ENCODE results near the gene NR2F1.
"Not testable (repeated sequence)": the region's sequence is repeated elsewhere in the genome, so short reads cannot be mapped to it uniquely, and the experiment has no call there.

Gene NR2F1

GRCh38 chr5:93582677-93583438 is at the start of gene NR2F1:
TSS of gene NR2F1 (plus strand) at chr5:93583222. CDS start at chr5:93585024, 1,802 bp downstream.
- no peak for DNase-seq

- no peak for DNase-seq
Measured at GRCh38 chr5:93545872-93546271, 37.1 kb upstream of the NR2F1 start.

DNA sequence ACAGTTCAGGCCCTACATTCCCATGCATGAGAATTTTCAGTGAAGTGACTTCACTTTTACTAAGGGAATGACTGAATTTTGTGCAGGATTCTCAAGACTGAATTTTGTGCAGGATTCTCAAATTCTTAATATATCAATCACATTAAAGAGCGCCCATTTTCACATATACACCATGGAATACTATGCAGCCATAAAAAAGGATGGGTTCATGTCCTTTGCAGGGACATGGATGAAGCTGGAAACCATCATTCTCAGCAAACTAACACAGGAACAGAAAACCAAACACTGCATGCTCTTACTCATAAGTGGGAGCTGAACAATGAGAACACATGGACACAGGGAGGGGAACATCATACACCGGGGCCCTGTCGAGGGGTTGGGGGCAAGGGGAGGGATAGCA is 33.4 kb upstream of the NR2F1 start:
- not testable (repeated sequence) for DNase-seq

DNA sequence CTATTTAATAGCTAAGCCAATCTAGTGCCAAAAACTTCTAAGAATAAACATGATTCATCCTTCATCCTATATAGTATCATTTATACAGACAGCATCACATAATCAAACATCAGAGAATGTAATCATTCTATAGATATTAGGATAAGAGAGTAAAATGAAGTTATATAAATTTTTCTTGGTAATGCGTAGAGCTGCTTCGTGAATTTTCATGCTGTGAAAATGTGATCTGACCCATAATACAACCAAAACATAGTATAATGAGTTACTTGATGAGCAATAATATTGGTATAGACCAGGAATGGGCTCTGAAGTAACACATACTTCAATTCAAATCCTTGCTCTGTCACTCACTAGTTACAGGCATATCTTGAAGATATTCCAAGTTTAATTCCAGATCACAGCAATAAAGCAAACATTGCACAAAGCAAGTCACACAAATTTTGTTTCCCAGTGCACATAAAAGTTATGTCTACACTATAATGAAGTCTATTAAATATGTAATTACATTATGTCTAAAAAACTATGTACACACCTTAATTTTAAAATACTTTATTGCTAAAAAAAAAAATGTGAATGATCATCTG is 25.9 kb upstream of the NR2F1 start:
- DNase-seq: no peak

GRCh38 chr5:93566091-93566490 is 16.9 kb upstream of the NR2F1 start:
- no peak for DNase-seq

DNA sequence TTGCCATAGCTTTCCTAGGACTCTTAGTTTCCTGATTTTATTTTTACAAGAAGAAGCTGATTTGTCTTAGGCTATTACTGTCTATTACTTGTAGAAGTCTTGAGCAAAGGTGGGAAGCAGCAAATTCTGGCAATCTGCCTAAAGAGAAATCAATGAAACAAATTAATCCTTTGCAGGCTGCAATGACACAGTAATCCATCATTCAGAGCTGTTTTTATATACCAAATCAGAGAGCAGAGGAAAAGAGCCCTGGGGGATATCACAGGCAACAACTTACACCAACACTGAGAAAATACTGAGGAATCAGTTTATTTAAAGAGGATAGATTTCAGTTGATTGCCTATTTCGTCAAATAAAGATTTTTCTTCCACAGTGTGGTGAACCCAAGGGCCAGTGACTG is 15.6 kb upstream of the NR2F1 start:
- DNase-seq: no peak

GRCh38 chr5:93569300-93570160 is 13.5 kb upstream of the NR2F1 start:
- DNase-seq: no peak

- DNase-seq: no peak
Measured at GRCh38 chr5:93570294-93571113, 12.5 kb upstream of the NR2F1 start.

- no peak for DNase-seq
Measured at GRCh38 chr5:93571114-93571949, 11.7 kb upstream of the NR2F1 start.

- no peak for DNase-seq
Measured at GRCh38 chr5:93572101-93572607, 10.9 kb upstream of the NR2F1 start.

GRCh38 chr5:93572608-93573353 is 10.2 kb upstream of the NR2F1 start:
- DNase-seq: no peak

DNA sequence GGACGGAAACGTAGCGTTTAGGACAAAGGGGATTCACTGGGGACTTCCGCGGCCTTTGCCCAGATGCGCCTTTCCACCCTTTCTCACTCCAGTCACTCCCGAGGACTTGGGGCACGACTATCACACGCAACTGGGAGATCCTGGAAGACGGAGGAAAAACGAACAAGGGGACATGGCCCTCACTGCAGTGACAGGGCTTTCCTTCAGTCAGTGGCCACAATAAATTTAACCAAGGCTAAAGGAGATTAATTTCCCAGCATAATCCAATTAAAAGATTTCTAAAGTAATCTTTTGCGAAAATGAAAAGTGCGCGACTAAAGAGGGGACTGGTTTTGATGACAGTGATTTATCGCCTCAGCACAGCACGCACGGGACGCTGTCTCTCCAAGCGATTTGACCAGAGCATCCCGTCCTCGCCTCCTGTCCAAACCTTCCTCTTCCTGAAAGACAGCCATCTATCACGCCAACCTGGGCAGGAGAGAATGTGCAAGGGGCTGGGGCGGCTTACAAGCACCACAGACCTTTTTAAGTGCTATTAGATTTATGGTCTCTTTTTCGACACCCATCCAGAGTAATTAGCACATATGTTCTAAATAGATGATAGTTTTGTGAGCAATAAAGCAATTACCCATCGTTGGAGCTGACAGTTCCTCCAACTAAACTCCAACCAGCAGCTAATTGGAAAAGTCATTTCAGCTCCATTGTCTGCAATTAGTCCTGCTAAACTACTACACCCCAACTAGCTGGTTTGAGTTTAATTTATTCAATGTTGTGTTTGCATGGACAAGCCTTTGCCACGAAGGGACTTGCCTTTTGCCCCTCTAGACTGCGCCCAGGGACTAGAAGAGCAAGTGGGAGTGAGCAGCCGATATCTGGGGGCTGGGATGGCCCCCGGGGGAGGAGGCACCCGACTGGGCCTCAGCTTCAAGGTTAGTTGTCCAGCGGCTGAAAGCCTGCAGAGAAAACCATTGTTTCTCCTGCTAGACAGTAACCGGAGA is 9.4 kb upstream of the NR2F1 start:
- no peak for DNase-seq

DNA sequence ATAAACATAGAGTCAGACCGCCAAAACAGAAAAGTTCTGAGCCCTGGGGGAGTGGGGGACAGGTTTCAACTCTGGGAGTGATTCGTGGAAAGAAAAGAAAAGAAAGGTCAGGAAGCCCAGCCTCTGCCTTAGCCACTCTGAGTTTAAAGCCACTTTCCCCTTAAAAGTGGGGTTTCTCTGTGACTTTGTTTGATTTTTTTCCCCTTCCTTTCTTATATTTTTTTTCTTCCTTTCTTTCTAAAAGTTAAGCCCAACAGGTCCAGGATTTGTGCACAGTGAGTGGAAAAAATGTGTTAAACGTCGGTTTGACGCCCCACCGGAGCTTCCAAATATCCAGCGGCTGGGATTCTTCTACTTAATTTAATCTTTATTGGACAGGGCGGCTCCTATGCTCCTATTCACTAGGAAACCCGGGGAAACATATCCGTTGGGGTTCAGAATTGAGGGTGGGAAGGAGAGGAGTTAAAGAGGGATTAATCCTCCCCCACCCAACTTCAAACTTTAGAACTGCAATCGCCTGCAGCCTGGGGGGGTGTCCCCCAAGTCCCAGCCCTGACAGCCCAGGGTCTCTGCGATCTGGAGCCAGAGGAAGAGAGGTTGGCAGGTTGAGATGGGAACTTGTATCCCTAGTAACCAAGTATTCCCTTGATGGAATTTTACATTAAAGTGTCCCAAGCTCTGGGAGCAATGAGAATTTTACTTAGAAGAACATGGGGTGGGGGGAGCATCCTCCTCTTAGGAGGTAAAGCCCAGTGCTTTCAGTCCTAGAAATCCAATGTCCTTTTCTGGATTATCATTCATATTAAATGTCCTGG is 8.3 kb upstream of the NR2F1 start:
- DNase-seq: no peak

DNA sequence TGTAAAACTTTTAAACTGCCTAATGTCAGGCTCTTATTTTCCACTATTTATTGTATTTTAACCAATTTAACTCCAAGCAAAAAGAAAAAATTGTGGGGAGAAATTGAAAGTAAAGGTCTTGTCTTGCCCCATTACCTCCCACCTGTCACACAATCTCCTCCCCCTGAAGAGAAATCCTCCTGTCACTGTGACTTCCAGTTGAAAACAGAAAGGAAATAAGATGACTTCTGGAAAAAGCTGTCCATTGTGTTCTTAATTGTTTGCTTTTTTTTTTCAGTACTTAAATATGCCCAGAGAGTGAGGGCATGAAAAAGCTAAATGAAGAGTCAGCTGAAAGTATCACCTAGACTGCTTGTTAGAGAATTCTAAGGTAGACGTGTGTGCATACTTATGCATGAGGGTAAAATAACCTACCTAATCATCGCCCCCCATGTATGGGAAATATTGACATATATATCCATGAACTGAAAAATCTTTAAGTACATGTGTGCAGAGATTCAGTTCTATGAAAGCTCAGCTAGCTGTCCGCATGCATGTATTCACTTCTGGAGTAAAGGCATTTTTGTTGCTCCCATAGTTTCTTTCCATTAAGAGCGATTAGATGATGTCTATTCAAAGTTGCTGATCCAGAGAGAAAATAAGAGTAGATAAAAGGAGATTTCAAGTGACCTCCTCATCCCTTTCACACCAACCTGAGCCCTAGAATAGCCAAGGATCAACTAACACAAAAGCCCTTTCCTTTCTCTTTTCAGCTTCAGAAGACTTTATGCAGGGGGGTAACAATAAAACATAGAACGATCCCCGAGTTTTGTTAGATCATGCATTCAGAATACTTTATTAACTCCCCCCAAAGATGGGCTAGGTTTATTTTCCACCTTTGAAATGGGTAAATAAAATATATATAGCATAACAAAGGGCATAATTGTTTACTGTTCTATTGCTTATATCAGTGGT is 7.3 kb upstream of the NR2F1 start:
- DNase-seq: no peak

DNA sequence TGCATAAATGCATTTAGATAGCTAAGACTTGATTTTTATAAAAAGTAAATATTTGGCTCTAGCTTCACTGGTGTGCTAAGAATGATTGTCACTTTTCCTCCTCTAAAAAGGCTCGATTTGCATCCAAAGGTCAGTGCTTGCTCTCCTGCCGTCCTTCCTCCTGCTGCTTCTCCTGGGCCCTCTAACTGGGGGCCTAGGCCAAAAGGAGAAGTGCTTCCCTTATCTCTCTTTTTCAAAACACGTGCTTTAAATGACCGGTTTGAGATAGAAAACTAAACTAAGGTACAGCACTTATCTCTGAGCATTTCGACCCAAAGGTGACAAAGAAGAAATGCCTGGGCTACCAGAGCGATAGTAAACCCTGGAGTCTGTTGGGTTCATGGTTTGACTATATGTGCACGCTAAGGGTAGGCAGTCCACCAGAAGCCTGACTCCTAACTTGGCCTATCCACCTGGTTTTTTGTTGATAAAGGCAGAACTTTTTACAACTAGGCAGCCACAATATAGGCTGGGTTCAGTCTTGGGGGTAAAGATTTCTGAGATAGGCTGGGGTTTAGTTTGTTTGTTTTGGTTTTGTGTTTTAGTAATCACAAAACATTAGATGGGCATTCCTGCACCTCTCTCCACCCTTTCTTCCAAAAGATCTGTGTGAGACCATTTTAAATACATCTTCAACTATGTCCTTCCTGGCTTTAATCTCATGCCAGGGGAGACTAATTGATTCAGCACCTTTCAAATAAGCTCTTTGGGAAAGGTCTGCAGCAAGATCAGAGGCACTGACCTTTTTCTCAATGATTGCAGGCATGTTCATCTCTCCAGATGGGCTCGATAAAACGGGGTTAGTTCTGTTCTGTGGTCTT is 5.8 kb upstream of the NR2F1 start:
- no peak for DNase-seq
